Glutamatergic neuron (in vitro differentiated cells): ENCODE measurements around the gene MIOX. TPM values are rescaled to one million over a fixed set of nuclear protein-coding genes. Genes with fewer than 3 reads are reported as not detected.

Source experiments
- DNase-seq: peaks from one replicate; pipeline ENCODE4 v3.0.0; 2022
- H3K27ac Mint-ChIP-seq: one replicate; pipeline ENCODE4 v1.8.0; 2020; ENCODE audit warnings: mild to moderate bottlenecking, mixed read lengths, inconsistent platforms; ENCODE audit not compliant: unreplicated experiment
- H3K27me3 Mint-ChIP-seq: one replicate; pipeline ENCODE4 v1.8.0; 2020; ENCODE audit warnings: mild to moderate bottlenecking, moderate library complexity, mixed read lengths, inconsistent platforms; ENCODE audit not compliant: unreplicated experiment
- H3K36me3 Mint-ChIP-seq: one replicate; pipeline ENCODE4 v1.8.0; 2020; ENCODE audit warnings: mild to moderate bottlenecking, mixed read lengths, inconsistent platforms; ENCODE audit not compliant: unreplicated experiment
- H3K4me1 Mint-ChIP-seq: one replicate; pipeline ENCODE4 v1.8.0; 2020; ENCODE audit warnings: mild to moderate bottlenecking, low read depth, mixed read lengths, inconsistent platforms; ENCODE audit not compliant: unreplicated experiment
- H3K4me3 Mint-ChIP-seq: one replicate; pipeline ENCODE4 v1.8.0; 2020; ENCODE audit warnings: mild to moderate bottlenecking, mixed read lengths, inconsistent platforms; ENCODE audit not compliant: unreplicated experiment
- H3K9me3 Mint-ChIP-seq: one replicate; pipeline ENCODE4 v1.8.0; 2020; ENCODE audit warnings: mild to moderate bottlenecking, moderate library complexity, mixed read lengths, inconsistent platforms; ENCODE audit not compliant: unreplicated experiment
- total RNA-seq: library from RNA; stranded (reverse); fragmentation: NEBNext Ultra II Directional; extraction: Animal tissue kit (Norgen Biotek cat#: 25700); gene quantifications from one replicate; pipeline ENCODE4 v1.2.1, GENCODE V29; 2021; ENCODE audit not compliant: unreplicated experiment
- TF ChIP-seq, protein P1 (sequence below): fragments of 200-600 bp; sonication (generic); IDR thresholded peaks from one replicate; pipeline ENCODE4 v1.5.0; 2021; ENCODE audit not compliant: partially characterized antibody, unreplicated experiment

MIOX gene
- total RNA-seq, 1 donor from 2014 or later = 4.0 TPM

DNA sequence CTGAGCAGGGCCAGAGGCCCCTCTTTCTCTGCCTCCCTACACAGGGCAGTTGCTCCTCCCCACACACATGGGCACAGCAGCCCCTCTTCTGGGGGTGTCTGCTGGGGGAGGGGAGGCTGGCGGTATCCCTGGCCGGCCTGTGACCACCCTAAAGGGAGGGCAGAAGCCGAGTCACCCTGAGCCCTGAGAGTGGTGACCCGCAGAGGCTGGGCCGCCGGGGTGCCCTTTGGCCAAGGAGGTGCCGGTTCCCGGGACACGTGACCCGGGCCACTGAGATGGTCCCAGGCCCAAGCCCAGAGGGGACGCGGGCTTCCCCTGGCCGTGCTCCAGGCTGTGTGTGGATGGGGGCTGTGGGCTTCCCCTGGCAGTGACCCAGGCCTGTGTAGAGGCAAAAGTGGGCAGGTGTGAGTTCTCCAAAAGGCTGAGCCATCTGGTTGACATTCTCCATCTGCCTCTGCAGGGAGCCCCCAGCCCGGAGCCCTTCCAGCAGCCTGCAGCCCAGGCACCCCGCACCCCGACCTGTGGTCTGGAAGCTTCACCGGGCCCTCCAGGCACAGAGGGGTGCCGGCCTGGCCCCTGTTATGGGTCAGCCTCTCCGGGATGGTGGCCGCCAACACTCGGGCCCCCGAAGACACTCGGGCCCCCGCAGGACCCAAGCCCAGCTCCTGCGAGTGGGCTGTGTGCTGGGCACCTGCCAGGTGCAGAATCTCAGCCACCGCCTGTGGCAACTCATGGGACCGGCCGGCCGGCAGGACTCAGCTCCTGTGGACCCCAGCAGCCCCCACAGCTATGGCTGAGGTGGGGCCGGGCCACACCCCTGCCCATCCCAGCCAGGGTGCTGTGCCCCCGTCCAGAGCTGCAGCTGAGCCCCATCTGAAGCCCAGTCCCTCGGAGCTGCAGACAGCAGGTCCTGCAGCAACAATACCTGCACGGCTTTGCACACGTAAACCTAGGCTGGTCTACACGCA lies 4.3 kb upstream of the MIOX start:
- peaks cover 18% of the 10 kb centered on the region for H3K27me3 Mint-ChIP-seq
- TF ChIP-seq, protein P1, sequence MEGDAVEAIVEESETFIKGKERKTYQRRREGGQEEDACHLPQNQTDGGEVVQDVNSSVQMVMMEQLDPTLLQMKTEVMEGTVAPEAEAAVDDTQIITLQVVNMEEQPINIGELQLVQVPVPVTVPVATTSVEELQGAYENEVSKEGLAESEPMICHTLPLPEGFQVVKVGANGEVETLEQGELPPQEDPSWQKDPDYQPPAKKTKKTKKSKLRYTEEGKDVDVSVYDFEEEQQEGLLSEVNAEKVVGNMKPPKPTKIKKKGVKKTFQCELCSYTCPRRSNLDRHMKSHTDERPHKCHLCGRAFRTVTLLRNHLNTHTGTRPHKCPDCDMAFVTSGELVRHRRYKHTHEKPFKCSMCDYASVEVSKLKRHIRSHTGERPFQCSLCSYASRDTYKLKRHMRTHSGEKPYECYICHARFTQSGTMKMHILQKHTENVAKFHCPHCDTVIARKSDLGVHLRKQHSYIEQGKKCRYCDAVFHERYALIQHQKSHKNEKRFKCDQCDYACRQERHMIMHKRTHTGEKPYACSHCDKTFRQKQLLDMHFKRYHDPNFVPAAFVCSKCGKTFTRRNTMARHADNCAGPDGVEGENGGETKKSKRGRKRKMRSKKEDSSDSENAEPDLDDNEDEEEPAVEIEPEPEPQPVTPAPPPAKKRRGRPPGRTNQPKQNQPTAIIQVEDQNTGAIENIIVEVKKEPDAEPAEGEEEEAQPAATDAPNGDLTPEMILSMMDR = no peak
- peak overlapping the region; percentile 78 for H3K4me3 Mint-ChIP-seq
- H3K9me3 Mint-ChIP-seq = peaks cover 12% of the 10 kb centered on the region
- no peaks in the 10 kb centered on the region for H3K36me3 Mint-ChIP-seq
- H3K27ac Mint-ChIP-seq = no peak overlapping the region
- H3K4me1 Mint-ChIP-seq = peaks cover 2% of the 10 kb centered on the region
- peak; percentile 55 for DNase-seq

DNA sequence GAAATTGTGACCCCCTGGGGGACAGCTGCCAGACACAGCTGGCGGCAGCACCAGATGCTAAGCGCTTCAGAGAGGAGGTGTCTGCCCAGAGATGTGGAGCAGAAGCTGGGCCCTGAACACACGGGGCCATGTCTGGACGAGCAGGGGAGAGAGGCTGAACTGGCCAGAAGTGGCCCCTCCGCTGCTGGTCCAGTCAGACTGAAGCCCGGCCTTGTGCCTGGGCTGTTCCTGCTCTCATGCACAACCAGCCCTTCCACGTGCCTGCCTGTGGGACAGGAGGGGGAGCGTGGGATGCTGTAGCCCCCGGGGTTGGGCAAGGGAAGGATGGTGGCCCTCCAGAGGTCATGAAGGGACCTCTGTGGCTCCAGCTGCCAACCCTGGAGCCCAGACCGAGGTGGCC lies 3.6 kb upstream of the MIOX start:
- Mint-ChIP-seq H3K27me3 (peaks cover 18% of the 10 kb centered on the region), H3K4me1 (no peaks in the 10 kb centered on the region), H3K36me3 (no peaks in the 10 kb centered on the region), H3K4me3 (peak overlapping the region; percentile 42), H3K27ac (no peak overlapping the region), H3K9me3 (peaks cover 12% of the 10 kb centered on the region)
- no peak for DNase-seq
- TF ChIP-seq, protein P1 = no peak

DNA sequence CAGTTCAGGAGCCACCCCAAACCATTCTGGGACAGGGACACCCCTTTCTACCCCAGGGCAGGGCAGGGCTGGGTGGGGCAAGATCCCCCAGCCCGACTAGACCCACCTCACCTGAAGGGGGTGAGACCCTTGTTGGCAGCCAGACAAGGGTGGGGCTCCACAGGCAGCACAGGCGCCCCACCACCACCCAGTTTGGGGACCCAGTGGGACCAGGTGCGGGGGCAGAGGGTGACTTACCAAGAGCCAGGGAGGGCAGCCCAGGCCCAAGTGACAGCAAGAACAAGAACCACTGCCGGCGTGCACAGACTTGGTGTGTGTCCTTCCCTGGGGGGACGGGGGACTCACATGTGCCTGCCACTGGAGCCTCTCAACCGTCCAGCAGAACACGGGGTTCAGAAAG lies 3.1 kb upstream of the MIOX start:
- Mint-ChIP-seq H3K9me3 (peaks cover 12% of the 10 kb centered on the region), H3K27ac (no peak overlapping the region), H3K4me1 (no peaks in the 10 kb centered on the region), H3K27me3 (peaks cover 18% of the 10 kb centered on the region), H3K36me3 (no peaks in the 10 kb centered on the region), H3K4me3 (no peak overlapping the region)
- TF ChIP-seq, protein P1 = no peak
- DNase-seq = peak; percentile 11

DNA sequence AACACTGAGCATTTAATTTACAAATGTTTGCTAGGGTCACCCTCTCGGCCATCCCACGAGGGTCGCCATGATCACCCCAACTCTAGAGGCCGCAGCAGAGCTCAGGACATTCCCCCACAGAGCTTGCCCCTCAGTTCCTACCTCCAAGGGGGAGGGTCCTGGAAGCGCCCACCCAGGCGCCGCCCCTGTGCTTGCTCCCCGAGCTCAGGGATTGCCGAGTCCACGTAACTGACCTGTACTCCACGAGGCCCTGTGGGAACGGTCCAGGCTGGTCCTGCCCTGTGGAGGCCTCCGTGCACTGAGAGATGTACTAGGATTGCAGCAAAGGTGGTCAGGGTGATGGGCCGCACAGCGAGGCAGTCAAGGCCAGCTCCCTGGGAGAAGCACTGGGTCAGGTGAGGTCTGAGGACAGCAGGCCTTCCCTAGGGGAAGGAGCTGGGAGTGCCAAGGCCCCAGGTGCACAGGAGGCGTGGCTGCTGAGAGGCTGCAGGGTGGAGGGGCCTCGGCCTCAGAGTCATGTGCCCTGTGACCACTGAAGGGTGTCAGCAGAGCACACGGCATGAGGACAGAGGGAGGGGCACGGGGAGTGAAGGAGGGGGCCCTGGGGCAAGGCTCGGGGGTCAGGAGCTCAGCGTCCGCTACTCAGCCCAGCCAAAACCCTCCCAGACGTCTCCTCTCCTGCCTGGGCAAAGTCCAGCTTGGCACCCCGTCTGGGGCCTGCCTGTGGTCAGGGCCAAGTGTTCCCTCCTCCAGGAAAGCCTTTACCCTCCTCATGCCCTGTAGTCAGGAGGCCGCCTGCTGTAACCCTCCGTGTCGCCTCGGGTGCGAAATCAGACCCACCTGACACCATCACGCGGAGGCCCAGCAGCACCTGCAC lies 2.4 kb upstream of the MIOX start:
- Mint-ChIP-seq H3K4me3 (no peak overlapping the region), H3K27ac (no peak overlapping the region), H3K36me3 (no peaks in the 10 kb centered on the region), H3K27me3 (peaks cover 18% of the 10 kb centered on the region), H3K9me3 (peaks cover 12% of the 10 kb centered on the region), H3K4me1 (no peaks in the 10 kb centered on the region)
- DNase-seq = peak; percentile 16
- TF ChIP-seq, protein P1 = no peak
